ENCODE measurements around the gene HNRNPA2B1. TPM values are rescaled to one million over a fixed set of nuclear protein-coding genes. Genes with fewer than 3 reads are reported as not detected.

Gene HNRNPA2B1
- total and polyA plus RNA-seq, 7 donors, result 323 to 688 (median 482) TPM

- H3K9me3 ChIP-seq, result no peaks in the 10 kb centered on the region
- peak; percentile 76 to 89 for DNase-seq
- peaks cover 3 to 44% of the 10 kb centered on the region in 2 donors for H3K36me3 ChIP-seq (ENCODE audit: insufficient read depth in 1 of 2, low read depth in 1 of 2)
- peak overlapping the region; percentile 97 for H3K27ac ChIP-seq
- peak; percentile 36 to 67 (median 46) for ATAC-seq
- H3K4me1 ChIP-seq, result peaks cover 49% of the 10 kb centered on the region
- whole genome bisulfite sequencing, 3 donors, result 0 to 1% (median 0%) methylated on average over 36 of the region's 36 CpGs
- no peak for TF ChIP-seq CTCF (IDR thresholded peaks at IDR 0.05)
- peak overlapping the region; percentile 90 for H3K4me3 ChIP-seq
- intact Hi-C loops (cut with DNase I), result loop anchor here (5.0 to 10.0 kb wide), 5 partner anchors 168 to 968 kb away; partner anchors contain the start of genes HOXA9 (in 2 of the 2) and HOXA7 (in 1 of the 2)
- H3K27me3 ChIP-seq (ENCODE audit: insufficient read depth in 3 of 3, low read length in 2 of 3), result no peaks in the 10 kb centered on the region
Measured at GRCh38 chr7:26199301-26200037, 1.1 kb downstream of the HNRNPA2B1 start.

- intact Hi-C loops (cut with DNase I), result loop anchor here in 1 of 2 donors (5.0 to 10.0 kb wide), 2 partner anchors 304 to 969 kb away; partner anchors contain the start of gene HOXA9
- Histone ChIP-seq H3K27me3 (ENCODE audit: insufficient read depth in 3 of 3, low read length in 2 of 3) (no peaks in the 10 kb centered on the region), H3K27ac (peak overlapping the region; percentile 97), H3K36me3 (ENCODE audit: insufficient read depth in 1 of 2, low read depth in 1 of 2) (peaks cover 3 to 51% of the 10 kb centered on the region in 2 donors), H3K9me3 (no peaks in the 10 kb centered on the region), H3K4me1 (peaks cover 51% of the 10 kb centered on the region), H3K4me3 (peak overlapping the region; percentile 90)
- TF ChIP-seq CTCF (IDR thresholded peaks at IDR 0.05), result no peak
- no peak for ATAC-seq
- no peak for DNase-seq
- WGBS, 3 donors, result 0 to 1% (median 1%) methylated on average over 7 of the region's 7 CpGs
Measured at GRCh38 chr7:26198781-26199169, 1.8 kb downstream of the HNRNPA2B1 start.

DNA sequence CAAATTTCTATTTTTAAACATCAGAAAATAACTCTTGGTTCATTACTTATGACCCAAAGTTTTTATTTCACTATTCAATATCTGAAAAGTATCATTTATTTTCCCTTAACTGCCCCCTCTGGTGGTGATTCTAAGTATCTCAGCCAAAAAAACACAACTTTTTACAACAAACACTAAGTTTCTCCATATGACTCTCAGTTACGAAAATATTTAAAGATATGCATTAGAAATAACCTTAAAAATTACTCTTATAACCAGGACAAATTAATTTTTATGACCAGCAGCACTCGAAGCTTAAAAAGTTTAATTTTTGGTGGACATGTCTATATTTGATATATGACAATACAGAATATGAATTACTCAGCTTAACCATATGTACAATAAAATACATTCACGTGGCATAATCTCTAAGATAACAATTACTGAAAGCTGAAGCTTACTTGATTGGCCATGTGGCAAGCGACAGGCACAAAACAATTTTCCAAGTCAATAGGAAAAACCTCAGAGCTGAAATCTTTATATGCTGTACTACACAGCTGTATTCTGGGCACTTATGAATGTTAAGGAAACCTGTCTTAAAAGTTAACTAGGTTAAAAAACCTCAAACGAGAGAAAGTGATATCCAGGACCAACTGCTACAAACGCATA lies 2.3 kb downstream of the HNRNPA2B1 start:
- no peaks in the 10 kb centered on the region for H3K27me3 ChIP-seq (ENCODE audit: insufficient read depth in 3 of 3, low read length in 2 of 3)
- intact Hi-C loops (cut with DNase I), result loop anchor here in 1 of 2 donors (5.0 to 10.0 kb wide), 2 partner anchors 303 to 969 kb away; partner anchors contain the start of gene HOXA9
- peak overlapping the region; percentile 90 for H3K4me3 ChIP-seq
- WGBS, 3 donors, result 0 to 1% (median 1%) methylated on average over 6 of the region's 6 CpGs
- H3K27ac ChIP-seq, result peak overlapping the region; percentile 97
- peak; percentile 80 for TF ChIP-seq CTCF (IDR thresholded peaks at IDR 0.05)
- H3K4me1 ChIP-seq, result peaks cover 51% of the 10 kb centered on the region
- ATAC-seq (no peak), DNase-seq (no peak)
- H3K36me3 ChIP-seq (ENCODE audit: insufficient read depth in 1 of 2, low read depth in 1 of 2), result peaks cover 3 to 56% of the 10 kb centered on the region in 2 donors
- no peaks in the 10 kb centered on the region for H3K9me3 ChIP-seq

DNA sequence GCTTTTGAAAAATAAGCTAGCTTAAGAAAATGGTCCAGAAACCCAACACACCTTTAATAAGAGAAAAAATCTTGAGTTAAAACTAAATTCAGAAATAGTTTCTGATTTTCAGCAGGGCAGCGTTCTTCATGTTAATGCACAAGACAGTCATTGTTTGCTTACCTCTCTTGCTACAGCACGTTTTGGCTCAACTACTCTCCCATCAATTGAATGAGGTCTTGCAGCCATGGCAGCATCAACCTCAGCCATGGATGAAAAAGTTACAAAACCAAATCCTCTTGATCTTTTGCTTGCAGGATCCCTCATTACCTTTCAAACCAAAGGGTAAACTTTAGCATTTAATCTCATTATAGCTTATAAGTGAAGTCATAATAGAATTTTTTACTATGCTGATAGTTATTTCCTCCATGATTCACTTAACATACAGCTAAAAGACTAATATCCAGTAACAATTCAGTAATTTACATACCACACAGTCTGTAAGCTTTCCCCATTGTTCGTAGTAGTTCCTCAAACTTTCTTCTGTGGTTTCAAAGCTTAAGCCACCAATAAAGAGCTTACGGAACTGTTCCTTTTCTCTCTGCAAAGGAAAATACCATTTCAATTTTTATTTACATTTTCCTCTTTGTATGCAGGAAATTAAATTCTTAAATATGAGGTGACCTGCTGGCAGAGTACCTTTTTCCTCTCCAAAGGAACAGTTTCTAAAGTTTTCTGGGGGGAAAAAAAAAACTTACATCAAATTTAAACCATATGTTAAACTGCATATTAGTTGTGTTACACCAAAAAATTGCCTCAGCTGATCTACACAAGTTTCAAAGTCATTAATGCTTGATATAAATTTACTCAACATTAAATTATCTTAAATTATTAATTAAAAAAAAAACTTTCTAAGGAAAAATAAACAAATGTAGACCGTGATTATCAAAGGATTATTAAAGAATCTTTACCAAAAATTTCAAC lies 3.1 kb downstream of the HNRNPA2B1 start:
- WGBS, 3 donors, result 16 to 25% (median 17%) methylated on average over 5 of the region's 5 CpGs
- DNase-seq (no peak), ATAC-seq (no peak)
- no peak for TF ChIP-seq CTCF (IDR thresholded peaks at IDR 0.05)
- intact Hi-C loops (cut with DNase I), result loop anchor here in 1 of 2 donors (5.0 to 10.0 kb wide), 2 partner anchors 303 to 970 kb away; partner anchors contain the start of gene HOXA9
- peak overlapping the region; percentile 97 for H3K27ac ChIP-seq
- peaks cover 8 to 64% of the 10 kb centered on the region in 2 donors for H3K36me3 ChIP-seq (ENCODE audit: insufficient read depth in 1 of 2, low read depth in 1 of 2)
- peaks cover 53% of the 10 kb centered on the region for H3K4me1 ChIP-seq
- H3K9me3 ChIP-seq, result no peaks in the 10 kb centered on the region
- peak overlapping the region; percentile 90 for H3K4me3 ChIP-seq
- H3K27me3 ChIP-seq (ENCODE audit: insufficient read depth in 3 of 3, low read length in 2 of 3), result no peaks in the 10 kb centered on the region

All from psoas muscle (tissue), 8 donors.